Upper lobe of right lung (tissue), 1 donor: ENCODE measurements around the gene ZNF584. TPM values are rescaled to one million over a fixed set of nuclear protein-coding genes. Genes with fewer than 3 reads are reported as not detected.

ENCODE experiments used
- ATAC-seq: fragments of 200-7000 bp; cut with Tn5 transposase; one replicate; pipeline ENCODE4 v1.9.1; 2020; ENCODE audit warnings: mild to moderate bottlenecking, moderate library complexity
- DNase-seq: peaks from one replicate; pipeline ENCODE4 v3.0.0-alpha.2; 2020
- H3K27ac ChIP-seq: fragments of 200-600 bp; one replicate; pipeline ENCODE4 v1.8.0; 2022
- H3K27me3 ChIP-seq: fragments of 200-600 bp; one replicate; pipeline ENCODE4 v1.8.0; 2022; ENCODE audit warnings: mild to moderate bottlenecking
- H3K36me3 ChIP-seq: fragments of 200-600 bp; one replicate; pipeline ENCODE4 v1.8.0; 2022
- H3K4me1 ChIP-seq: fragments of 200-600 bp; one replicate; pipeline ENCODE4 v1.8.0; 2022
- H3K4me3 ChIP-seq: fragments of 200-600 bp; one replicate; pipeline ENCODE4 v1.8.0; 2022; ENCODE audit warnings: mild to moderate bottlenecking
- H3K9me3 ChIP-seq: fragments of 200-600 bp; one replicate; pipeline ENCODE4 v1.8.0; 2022
- CTCF ChIP-seq: fragments of 200-600 bp; IDR thresholded peaks from one replicate; pipeline ENCODE4 v1.8.0; 2022; ENCODE audit warnings: antibody characterized with exemption
- intact Hi-C: fragments of 100-400 bp; cut with DNase I; formaldehyde crosslinking; loops from one replicate; pipeline ENCODE4 v1.11.0; 2022
- total RNA-seq: library from RNA; stranded (reverse); fragmentation: NEBNext Ultra II Directional; extraction: Animal tissue kit (Norgen Biotek cat#: 25700); gene quantifications from one replicate; pipeline ENCODE4 v1.2.1, GENCODE V29; 2021
- donor health status: DM: no; HTN: yes; CAD: no; lungs with severe emphysema.

Gene ZNF584
- total RNA-seq, 1 donor from 2014 or later = 9.5 TPM

- no peak for TF ChIP-seq CTCF
- Histone ChIP-seq H3K4me1 (peaks cover 14% of the 10 kb centered on the region), H3K27ac (no peak overlapping the region), H3K9me3 (no peaks in the 10 kb centered on the region), H3K4me3 (no peak overlapping the region), H3K36me3 (peaks cover 42% of the 10 kb centered on the region), H3K27me3 (peaks cover 11% of the 10 kb centered on the region)
- DNase-seq (peak; percentile 69), ATAC-seq (peak; percentile 2)
- intact Hi-C loops = no loop called here
Measured at GRCh38 chr19:58395979-58396627, 12.3 kb upstream of the ZNF584 start.

- H3K27ac ChIP-seq = no peak overlapping the region
- no peak for DNase-seq
- no peak overlapping the region for H3K4me3 ChIP-seq
- H3K27me3 ChIP-seq = peaks cover 11% of the 10 kb centered on the region
- no peak for TF ChIP-seq CTCF
- ATAC-seq = no peak
- intact Hi-C loops = no loop called here
- H3K4me1 ChIP-seq = peaks cover 16% of the 10 kb centered on the region
- H3K36me3 ChIP-seq = peaks cover 34% of the 10 kb centered on the region
- H3K9me3 ChIP-seq = no peaks in the 10 kb centered on the region
Measured at GRCh38 chr19:58396691-58397532, 11.5 kb upstream of the ZNF584 start.

GRCh38 chr19:58397533-58398037 is 10.9 kb upstream of the ZNF584 start:
- no peak overlapping the region for H3K4me3 ChIP-seq
- intact Hi-C loops = no loop called here
- DNase-seq (no peak), ATAC-seq (no peak)
- H3K9me3 ChIP-seq = no peaks in the 10 kb centered on the region
- H3K36me3 ChIP-seq = peaks cover 28% of the 10 kb centered on the region
- no peak for TF ChIP-seq CTCF
- no peak overlapping the region for H3K27ac ChIP-seq
- peaks cover 19% of the 10 kb centered on the region for H3K4me1 ChIP-seq
- peaks cover 11% of the 10 kb centered on the region for H3K27me3 ChIP-seq

- Histone ChIP-seq H3K36me3 (peaks cover 23% of the 10 kb centered on the region), H3K4me1 (peaks cover 19% of the 10 kb centered on the region), H3K4me3 (no peak overlapping the region), H3K27ac (no peak overlapping the region), H3K9me3 (no peaks in the 10 kb centered on the region), H3K27me3 (peaks cover 11% of the 10 kb centered on the region)
- intact Hi-C loops = no loop called here
- ATAC-seq = no peak
- no peak for TF ChIP-seq CTCF
- no peak for DNase-seq
Measured at GRCh38 chr19:58398087-58398486, 10.4 kb upstream of the ZNF584 start.

- intact Hi-C loops = no loop called here
Measured at GRCh38 chr19:58398545-58398944, 9.9 kb upstream of the ZNF584 start.

More at GRCh38 chr19:58398545-58398944, 9.9 kb upstream of the ZNF584 start:
- Histone ChIP-seq H3K36me3 (peaks cover 18% of the 10 kb centered on the region), H3K27ac (no peak overlapping the region), H3K4me1 (peaks cover 19% of the 10 kb centered on the region), H3K27me3 (peaks cover 11% of the 10 kb centered on the region), H3K9me3 (no peaks in the 10 kb centered on the region), H3K4me3 (no peak overlapping the region)
- ATAC-seq = no peak
- no peak for DNase-seq
- TF ChIP-seq CTCF = no peak
